OCI-LY1 (cell line): ENCODE results near the gene PHKB.

Source experiments
- CTCF ChIP-seq: fragments of 200-600 bp; sonication (generic), shearing (Covaris generic); IDR thresholded peaks from 2 replicates; pipeline ENCODE4 v1.5.1; 2017; ENCODE audit warnings: mild to moderate bottlenecking, antibody characterized with exemption, low read length, moderate library complexity, mixed read lengths
- EZH2 ChIP-seq: fragments of 200-600 bp; sonication (generic), shearing (Covaris generic); IDR thresholded peaks from 2 replicates; pipeline ENCODE4 v1.8.0; 2017; ENCODE audit warnings: borderline replicate concordance, mixed run types, mild to moderate bottlenecking, antibody characterized with exemption, low read length, moderate library complexity, mixed read lengths

- no peak for TF ChIP-seq CTCF
- TF ChIP-seq EZH2: no peak
Observed at GRCh38 chr16:47448830-47449575, 12.1 kb upstream of the PHKB start.
